HEK293 (cell line): Measurements from ENCODE around the gene ACVRL1.

ENCODE experiments used
- BCL11A ChIP-seq: fragments of 450-650 bp; formaldehyde crosslinking; IDR thresholded peaks from 2 replicates; pipeline ENCODE4 v1.5.1; 2016; ENCODE audit warnings: low read depth, missing biosample characterization, missing genetic modification characterization
- BCL11B ChIP-seq: fragments of 450-650 bp; formaldehyde crosslinking; IDR thresholded peaks from 2 replicates; pipeline ENCODE4 v1.5.1; 2016; ENCODE audit warnings: low read depth, missing biosample characterization, missing genetic modification characterization
- GLIS1 ChIP-seq: fragments of 450-650 bp; formaldehyde crosslinking; IDR thresholded peaks from 2 replicates; pipeline ENCODE4 v1.5.1; 2016; ENCODE audit warnings: missing biosample characterization, missing genetic modification characterization
- GLIS2 ChIP-seq: fragments of 450-650 bp; formaldehyde crosslinking; IDR thresholded peaks from 2 replicates; pipeline ENCODE4 v1.5.1; 2016; ENCODE audit warnings: missing biosample characterization, missing genetic modification characterization
- HOXD13 ChIP-seq: sonication (generic); formaldehyde crosslinking; IDR thresholded peaks from 2 replicates; pipeline ENCODE4 v1.8.0; 2022; ENCODE audit warnings: missing genetic modification reagents, borderline replicate concordance
- KLF8 ChIP-seq: fragments of 450-650 bp; formaldehyde crosslinking; IDR thresholded peaks from 2 replicates; pipeline ENCODE4 v1.5.1; 2016; ENCODE audit warnings: missing biosample characterization, missing genetic modification characterization
- OSR2 ChIP-seq: fragments of 450-650 bp; formaldehyde crosslinking; IDR thresholded peaks from 2 replicates; pipeline ENCODE4 v1.5.1; 2016; ENCODE audit warnings: missing biosample characterization, missing genetic modification characterization
- PRDM1 ChIP-seq: fragments of 450-650 bp; formaldehyde crosslinking; IDR thresholded peaks from 2 replicates; pipeline ENCODE4; 2016; ENCODE audit warnings: missing biosample characterization, missing genetic modification characterization
- REPIN1 ChIP-seq: fragments of 450-650 bp; formaldehyde crosslinking; IDR thresholded peaks from 2 replicates; pipeline ENCODE4 v1.5.1; 2017; ENCODE audit warnings: missing biosample characterization, missing genetic modification characterization, low read depth
- SP2 ChIP-seq: fragments of 450-650 bp; formaldehyde crosslinking; IDR thresholded peaks from 2 replicates; pipeline ENCODE4 v1.5.1; 2016; ENCODE audit warnings: missing biosample characterization, missing genetic modification characterization
- YY1 ChIP-seq: fragments of 450-650 bp; formaldehyde crosslinking; IDR thresholded peaks from 2 replicates; pipeline ENCODE4 v1.5.1; 2018; ENCODE audit warnings: missing biosample characterization, missing genetic modification characterization
- ZBTB48 ChIP-seq: fragments of 450-650 bp; formaldehyde crosslinking; IDR thresholded peaks from 2 replicates; pipeline ENCODE4 v1.5.1; 2016; ENCODE audit warnings: missing biosample characterization, missing genetic modification characterization
- ZFHX2 ChIP-seq: fragments of 450-650 bp; formaldehyde crosslinking; conservative IDR thresholded peaks from 2 replicates; pipeline ENCODE4 v1.5.1; 2016; ENCODE audit warnings: missing biosample characterization, missing genetic modification characterization
- ZNF223 ChIP-seq: fragments of 450-650 bp; formaldehyde crosslinking; IDR thresholded peaks from 2 replicates; pipeline ENCODE4 v1.5.1; 2016; ENCODE audit warnings: missing biosample characterization, missing genetic modification characterization
- ZNF239 ChIP-seq: fragments of 450-650 bp; formaldehyde crosslinking; IDR thresholded peaks from 2 replicates; pipeline ENCODE4 v1.5.1; 2016; ENCODE audit warnings: missing biosample characterization, missing genetic modification characterization
- ZNF248 ChIP-seq: fragments of 450-650 bp; formaldehyde crosslinking; IDR thresholded peaks from 2 replicates; pipeline ENCODE4 v1.5.1; 2017; ENCODE audit warnings: missing biosample characterization, missing genetic modification characterization
- ZNF280C ChIP-seq: fragments of 450-650 bp; formaldehyde crosslinking; IDR thresholded peaks from 2 replicates; pipeline ENCODE4 v1.5.1; 2016; ENCODE audit warnings: missing biosample characterization, missing genetic modification characterization
- ZNF280D ChIP-seq: fragments of 450-650 bp; formaldehyde crosslinking; IDR thresholded peaks from 2 replicates; pipeline ENCODE4 v1.5.1; 2016; ENCODE audit warnings: missing biosample characterization, missing genetic modification characterization
- ZNF341 ChIP-seq: fragments of 450-650 bp; formaldehyde crosslinking; IDR thresholded peaks from 2 replicates; pipeline ENCODE4; 2016; ENCODE audit warnings: low read depth, missing biosample characterization, missing genetic modification characterization
- ZNF391 ChIP-seq: fragments of 450-650 bp; formaldehyde crosslinking; IDR thresholded peaks from 2 replicates; pipeline ENCODE4 v1.5.1; 2016; ENCODE audit warnings: low read depth, missing biosample characterization, missing genetic modification characterization, borderline replicate concordance
- ZNF398 ChIP-seq: fragments of 450-650 bp; formaldehyde crosslinking; IDR thresholded peaks from 2 replicates; pipeline ENCODE4 v1.5.1; 2017; ENCODE audit warnings: missing biosample characterization, missing genetic modification characterization
- ZNF473 ChIP-seq: fragments of 450-650 bp; formaldehyde crosslinking; IDR thresholded peaks from 2 replicates; pipeline ENCODE4 v1.5.1; 2017; ENCODE audit warnings: missing biosample characterization, missing genetic modification characterization
- ZNF488 ChIP-seq: fragments of 450-650 bp; formaldehyde crosslinking; IDR thresholded peaks from 2 replicates; pipeline ENCODE4 v1.5.1; 2016; ENCODE audit warnings: missing biosample characterization, missing genetic modification characterization
- ZNF510 ChIP-seq: fragments of 450-650 bp; formaldehyde crosslinking; IDR thresholded peaks from 2 replicates; pipeline ENCODE4 v1.5.1; 2018; ENCODE audit warnings: mild to moderate bottlenecking, missing genetic modification characterization, missing biosample characterization; ENCODE audit not compliant: insufficient replicate concordance
- ZNF514 ChIP-seq: fragments of 450-650 bp; formaldehyde crosslinking; IDR thresholded peaks from 2 replicates; pipeline ENCODE4 v1.5.1; 2016; ENCODE audit warnings: missing biosample characterization, missing genetic modification characterization
- ZNF571 ChIP-seq: fragments of 450-650 bp; formaldehyde crosslinking; IDR thresholded peaks from 2 replicates; pipeline ENCODE4 v1.5.0; 2017; ENCODE audit warnings: missing biosample characterization, missing genetic modification characterization
- ZNF596 ChIP-seq: fragments of 450-650 bp; IDR thresholded peaks from 2 replicates; pipeline ENCODE4 v1.5.0; 2018; ENCODE audit warnings: missing biosample characterization, mild to moderate bottlenecking, missing genetic modification characterization, moderate library complexity
- ZNF629 ChIP-seq: fragments of 450-650 bp; formaldehyde crosslinking; IDR thresholded peaks from 2 replicates; pipeline ENCODE4 v1.5.1; 2017; ENCODE audit warnings: missing biosample characterization, missing genetic modification characterization
- ZNF645 ChIP-seq: fragments of 450-650 bp; formaldehyde crosslinking; IDR thresholded peaks from 2 replicates; pipeline ENCODE4; 2016; ENCODE audit warnings: missing biosample characterization, missing genetic modification characterization
- ZNF654 ChIP-seq: fragments of 450-650 bp; formaldehyde crosslinking; IDR thresholded peaks from 2 replicates; pipeline ENCODE4 v1.5.1; 2016; ENCODE audit warnings: low read depth, missing biosample characterization, missing genetic modification characterization
- ZNF670 ChIP-seq: fragments of 450-650 bp; formaldehyde crosslinking; IDR thresholded peaks from 2 replicates; pipeline ENCODE4 v1.5.1; 2016; ENCODE audit warnings: missing biosample characterization, missing genetic modification characterization, low read depth
- ZNF677 ChIP-seq: fragments of 450-650 bp; IDR thresholded peaks from 2 replicates; pipeline ENCODE4 v1.5.0; 2018; ENCODE audit warnings: missing biosample characterization, mild to moderate bottlenecking, missing genetic modification characterization, moderate library complexity
- ZSCAN16 ChIP-seq: fragments of 450-650 bp; formaldehyde crosslinking; IDR thresholded peaks from 2 replicates; pipeline ENCODE4 v1.5.1; 2016; ENCODE audit warnings: missing biosample characterization, missing genetic modification characterization

The ACVRL1 gene

GRCh38 chr12:51951843-51952722 is 44.8 kb downstream of the ACVRL1 start (continued):
- TF ChIP-seq ZNF596 (tag by site-specific recombination): no peak
- TF ChIP-seq GLIS2: peak; percentile 81
- TF ChIP-seq OSR2 (tag by site-specific recombination): no peak
- TF ChIP-seq BCL11B (tag by site-specific recombination): no peak
- no peak for TF ChIP-seq BCL11A (tag by site-specific recombination)
- no peak for TF ChIP-seq KLF8 (tag by site-specific recombination)
- no peak for TF ChIP-seq ZNF571 (tag by site-specific recombination)
- TF ChIP-seq ZNF341 (tag by site-specific recombination): peak; percentile 55
- TF ChIP-seq ZNF677 (tag by site-specific recombination): no peak
- TF ChIP-seq ZNF670 (tag by site-specific recombination): no peak
- TF ChIP-seq SP2 (tag by site-specific recombination): 0 out of 2 replicates have a peak, but pooled peaks have one; percentile 8
- TF ChIP-seq ZNF398: peak; percentile 50
- no peak for TF ChIP-seq REPIN1 (tag by site-specific recombination)
- no peak for TF ChIP-seq ZSCAN16 (tag by site-specific recombination)
- TF ChIP-seq PRDM1 (tag by site-specific recombination): no peak
- TF ChIP-seq ZNF629 (tag by site-specific recombination): no peak
- no peak for TF ChIP-seq ZNF645
- TF ChIP-seq ZNF223: no peak
- peak; percentile 41 for TF ChIP-seq GLIS1
- TF ChIP-seq ZNF280D: no peak
- TF ChIP-seq ZNF280C (tag by site-specific recombination): no peak
- no peak for TF ChIP-seq ZNF239 (tag by site-specific recombination)
- TF ChIP-seq HOXD13 (CRISPR knock-in tag): no peak
- no peak for TF ChIP-seq ZNF488 (tag by site-specific recombination)
- no peak for TF ChIP-seq ZNF248 (tag by site-specific recombination)
- TF ChIP-seq ZNF391: no peak
- TF ChIP-seq ZNF510 (tag by site-specific recombination): no peak
- no peak for TF ChIP-seq ZNF473 (tag by site-specific recombination)
- peak; percentile 67 for TF ChIP-seq YY1 (tag by site-specific recombination)
- TF ChIP-seq ZFHX2 (tag by site-specific recombination): no peak
- peak; percentile 97 for TF ChIP-seq ZBTB48 (tag by site-specific recombination)
- TF ChIP-seq ZNF514: no peak
- TF ChIP-seq ZNF654 (tag by site-specific recombination): no peak
